ENCODE measurements around the gene GLYATL2.

The GLYATL2 gene, protein sequence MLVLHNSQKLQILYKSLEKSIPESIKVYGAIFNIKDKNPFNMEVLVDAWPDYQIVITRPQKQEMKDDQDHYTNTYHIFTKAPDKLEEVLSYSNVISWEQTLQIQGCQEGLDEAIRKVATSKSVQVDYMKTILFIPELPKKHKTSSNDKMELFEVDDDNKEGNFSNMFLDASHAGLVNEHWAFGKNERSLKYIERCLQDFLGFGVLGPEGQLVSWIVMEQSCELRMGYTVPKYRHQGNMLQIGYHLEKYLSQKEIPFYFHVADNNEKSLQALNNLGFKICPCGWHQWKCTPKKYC

DNA sequence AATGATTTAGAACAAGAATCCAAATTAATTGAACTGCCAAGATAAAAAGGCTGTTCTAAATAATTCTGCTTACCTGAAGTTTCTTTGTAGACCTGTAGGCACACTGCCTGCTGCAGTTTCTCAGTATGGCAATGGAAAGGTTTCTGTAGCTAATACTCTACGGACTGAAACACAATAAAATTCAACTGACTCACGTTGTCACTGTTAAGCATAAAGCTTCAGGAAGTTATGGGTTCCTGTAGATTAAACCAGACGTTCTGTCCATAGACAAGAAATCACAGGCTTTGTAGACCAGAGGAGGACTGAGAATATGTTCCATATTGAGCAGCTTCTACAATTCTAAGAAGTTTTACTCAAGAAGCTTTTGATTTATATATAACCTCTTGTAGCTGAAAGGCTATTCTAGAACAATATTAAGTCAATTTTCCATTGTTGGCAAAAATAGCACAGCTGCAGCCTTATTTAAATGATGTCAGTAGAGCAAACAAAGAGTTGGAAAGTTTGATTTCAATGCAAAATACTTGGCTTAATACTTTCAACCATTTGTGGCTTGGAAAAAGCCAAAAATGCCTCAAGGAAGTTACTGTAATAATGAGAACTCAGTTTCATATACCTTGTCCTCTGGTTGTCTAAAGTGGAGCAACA is at the start of gene GLYATL2:
Gene GLYATL2, minus strand, starts transcription at position 344 of the 645 bp plus-strand sequence. CDS start 5,092 bp downstream, outside the sequence.
- H3K27me3 ChIP-seq (ENCODE audit: insufficient read depth, low read depth, severe bottlenecking): peaks cover 21% of the 10 kb centered on the region
- H3K4me3 ChIP-seq (ENCODE audit: low read depth, low read length): no peak within 1 kb of the TSS
- DNase-seq: no peak
- no peak within 1 kb of the TSS for H3K27ac ChIP-seq
- TF ChIP-seq CTCF (IDR thresholded peaks at IDR 0.05; ENCODE audit: low read depth, low read length): no peak
- no peaks in the 10 kb centered on the region for H3K9me3 ChIP-seq (ENCODE audit: severe bottlenecking)
- no peaks in the 10 kb centered on the region for H3K36me3 ChIP-seq

DNA sequence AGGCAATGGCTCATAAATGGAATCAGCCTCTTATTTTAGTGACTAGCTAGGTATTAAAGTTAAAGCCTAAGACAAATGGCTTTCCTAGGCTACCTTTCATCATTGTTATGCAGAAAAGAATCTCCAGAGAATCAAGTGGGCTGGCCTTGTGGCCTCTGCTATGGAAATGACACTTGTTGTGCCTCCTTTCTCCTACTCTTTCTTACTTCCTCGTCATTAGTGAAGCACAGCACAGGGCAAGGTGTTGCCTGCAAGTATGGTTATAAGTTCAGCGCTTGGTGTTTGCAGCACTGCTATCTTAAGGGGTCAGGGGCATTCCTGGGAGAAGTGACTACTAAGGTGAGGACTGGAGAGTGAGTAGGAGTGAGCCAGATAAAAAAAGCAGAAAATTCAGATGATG is 49.4 kb upstream of the GLYATL2 start:
- no peaks in the 10 kb centered on the region for H3K36me3 ChIP-seq
- no peaks in the 10 kb centered on the region for H3K27me3 ChIP-seq (ENCODE audit: insufficient read depth, low read depth, severe bottlenecking)
- no peak for TF ChIP-seq CTCF (IDR thresholded peaks at IDR 0.05; ENCODE audit: low read depth, low read length)
- DNase-seq: no peak
- H3K4me3 ChIP-seq (ENCODE audit: low read depth, low read length): no peak overlapping the region
- H3K9me3 ChIP-seq (ENCODE audit: severe bottlenecking): no peaks in the 10 kb centered on the region
- H3K27ac ChIP-seq: no peak overlapping the region

DNA sequence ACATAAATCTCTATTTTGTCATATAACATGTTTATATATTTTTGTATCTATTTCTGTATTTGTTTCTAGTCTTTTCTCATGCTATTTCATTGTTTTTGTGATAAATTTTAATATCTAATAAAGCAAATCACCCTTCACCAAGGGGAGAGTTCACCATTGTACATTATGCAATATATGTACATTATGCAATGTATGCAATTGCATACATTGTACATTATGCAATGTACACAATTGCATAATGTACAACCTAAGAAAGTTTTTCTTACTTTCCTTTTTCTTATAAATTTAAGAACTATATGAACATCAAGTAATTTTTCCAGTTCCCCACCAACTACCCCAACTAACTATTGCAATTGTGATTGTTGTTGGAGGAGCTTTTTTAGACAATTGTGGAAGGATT is 44.1 kb upstream of the GLYATL2 start:
- no peak overlapping the region for H3K4me3 ChIP-seq (ENCODE audit: low read depth, low read length)
- no peak overlapping the region for H3K27ac ChIP-seq
- no peaks in the 10 kb centered on the region for H3K36me3 ChIP-seq
- H3K9me3 ChIP-seq (ENCODE audit: severe bottlenecking): no peaks in the 10 kb centered on the region
- no peak for DNase-seq
- TF ChIP-seq CTCF (IDR thresholded peaks at IDR 0.05; ENCODE audit: low read depth, low read length): no peak
- no peaks in the 10 kb centered on the region for H3K27me3 ChIP-seq (ENCODE audit: insufficient read depth, low read depth, severe bottlenecking)

DNA sequence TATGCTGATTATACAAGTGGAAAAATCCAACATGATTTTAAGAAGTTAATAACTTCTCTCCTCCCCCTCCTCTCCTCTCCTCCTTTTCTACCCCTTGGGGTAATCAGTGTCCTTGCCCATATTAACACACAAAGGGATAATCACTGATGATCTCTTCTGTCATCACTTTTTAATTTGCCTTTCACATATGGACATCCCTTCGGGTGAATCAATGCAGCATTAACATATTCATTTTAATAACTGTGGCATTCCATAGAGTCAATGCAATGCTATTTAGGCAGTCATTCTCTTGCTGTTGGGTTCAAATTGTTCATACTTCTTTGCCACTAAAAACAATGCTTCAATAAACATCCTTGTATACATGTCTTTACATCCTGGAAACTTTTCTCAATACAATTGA is 42.9 kb upstream of the GLYATL2 start:
- no peak for DNase-seq
- no peak for TF ChIP-seq CTCF (IDR thresholded peaks at IDR 0.05; ENCODE audit: low read depth, low read length)
- Histone ChIP-seq H3K27ac (no peak overlapping the region), H3K36me3 (no peaks in the 10 kb centered on the region), H3K9me3 (ENCODE audit: severe bottlenecking) (no peaks in the 10 kb centered on the region), H3K27me3 (ENCODE audit: insufficient read depth, low read depth, severe bottlenecking) (no peaks in the 10 kb centered on the region), H3K4me3 (ENCODE audit: low read depth, low read length) (no peak overlapping the region)

DNA sequence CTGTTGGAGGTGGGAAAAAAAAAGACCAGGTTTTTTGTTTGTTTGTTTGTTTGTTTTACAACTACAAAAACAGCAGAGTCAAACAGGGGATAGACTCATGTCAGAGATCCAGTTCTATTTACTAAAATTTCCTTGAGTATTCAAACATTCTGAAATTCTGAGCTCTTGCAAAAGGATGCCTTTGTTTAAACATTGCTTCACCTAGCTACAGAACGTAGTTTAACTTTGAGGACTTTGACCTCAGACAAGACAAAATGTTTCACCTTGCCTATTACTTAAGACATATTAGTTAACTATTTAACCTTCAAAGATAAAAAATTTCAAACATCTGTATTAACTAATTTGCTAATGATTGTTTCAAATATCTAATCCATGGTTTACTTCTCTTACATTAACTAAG is 36.1 kb upstream of the GLYATL2 start:
- Histone ChIP-seq H3K27ac (no peak overlapping the region), H3K36me3 (no peaks in the 10 kb centered on the region), H3K4me3 (ENCODE audit: low read depth, low read length) (no peak overlapping the region), H3K27me3 (ENCODE audit: insufficient read depth, low read depth, severe bottlenecking) (no peaks in the 10 kb centered on the region), H3K9me3 (ENCODE audit: severe bottlenecking) (no peaks in the 10 kb centered on the region)
- no peak for DNase-seq
- no peak for TF ChIP-seq CTCF (IDR thresholded peaks at IDR 0.05; ENCODE audit: low read depth, low read length)
